ENCODE measurements around the gene SIGLEC14. TPM values are rescaled to one million over a fixed set of nuclear protein-coding genes. Genes with fewer than 3 reads are reported as not detected.
"Not testable (repeated sequence)": the region's sequence is repeated elsewhere in the genome, so short reads cannot be mapped to it uniquely, and the experiment has no call there.

SIGLEC14 gene
- total RNA-seq, 2 experiments from 2014 or later: 0.91 TPM; not detected in 1

GRCh38 chr19:51654783-51655182 is 8.2 kb upstream of the SIGLEC14 start:
- H3K36me3 Mint-ChIP-seq: no peaks in the 10 kb centered on the region
- CTCF ChIA-PET: interaction anchor here (0.9 to 1.6 kb wide), 5 partner anchors 86 to 217 kb away, joined by 3 to 7 read pairs (median 3); no protein-coding TSS in a partner anchor
- ATAC-seq (no peak), DNase-seq (no peak)
- H3K27ac Mint-ChIP-seq: no peak overlapping the region
- peaks cover 9% of the 10 kb centered on the region for H3K4me1 Mint-ChIP-seq
- H3K4me3 Mint-ChIP-seq: no peak overlapping the region
- no peaks in the 10 kb centered on the region for H3K9me3 Mint-ChIP-seq (ENCODE audit: low read depth)
- peaks cover 20% of the 10 kb centered on the region for H3K27me3 Mint-ChIP-seq

DNA sequence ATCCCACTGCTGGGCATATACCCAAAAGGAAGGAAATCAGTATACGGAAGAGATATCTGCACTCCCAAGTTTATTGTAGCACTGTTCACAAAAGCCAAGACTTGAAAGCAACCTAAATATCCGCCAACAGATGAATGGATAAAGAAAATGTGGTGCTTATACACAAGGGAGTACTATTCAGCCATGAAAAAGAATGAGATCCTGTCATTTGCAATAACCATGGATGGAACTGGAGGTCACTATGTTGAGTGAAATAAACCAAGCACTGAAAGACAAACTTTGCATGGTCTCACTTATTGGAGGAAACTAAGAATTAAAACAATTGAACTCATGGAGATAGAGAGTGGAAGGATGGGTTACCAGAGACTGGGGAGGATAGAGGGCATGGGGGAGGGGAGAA is 6.5 kb upstream of the SIGLEC14 start:
- Mint-ChIP-seq H3K4me3 (no peak overlapping the region), H3K9me3 (ENCODE audit: low read depth) (no peaks in the 10 kb centered on the region), H3K27ac (no peak overlapping the region), H3K4me1 (peaks cover 9% of the 10 kb centered on the region), H3K27me3 (peaks cover 20% of the 10 kb centered on the region), H3K36me3 (no peaks in the 10 kb centered on the region)
- CTCF ChIA-PET: interaction anchor here (0.9 kb wide), 1 partner anchor 16 kb away, joined by 3 read pairs; no protein-coding TSS in a partner anchor
- no peak for ATAC-seq
- DNase-seq: no peak

GRCh38 chr19:51652266-51652665 is 5.6 kb upstream of the SIGLEC14 start:
- Mint-ChIP-seq H3K27me3 (peaks cover 20% of the 10 kb centered on the region), H3K4me1 (peaks cover 9% of the 10 kb centered on the region), H3K27ac (no peak overlapping the region), H3K9me3 (ENCODE audit: low read depth) (no peaks in the 10 kb centered on the region), H3K36me3 (no peaks in the 10 kb centered on the region), H3K4me3 (no peak overlapping the region)
- CTCF ChIA-PET: no interaction called here
- ATAC-seq (no peak), DNase-seq (no peak)

GRCh38 chr19:51651216-51651846 is 4.7 kb upstream of the SIGLEC14 start:
- H3K4me1 Mint-ChIP-seq: peaks cover 3% of the 10 kb centered on the region
- DNase-seq (no peak), ATAC-seq (no peak)
- no peaks in the 10 kb centered on the region for H3K9me3 Mint-ChIP-seq (ENCODE audit: low read depth)
- no peak overlapping the region for H3K27ac Mint-ChIP-seq
- peaks cover 18% of the 10 kb centered on the region for H3K27me3 Mint-ChIP-seq
- CTCF ChIA-PET: no interaction called here
- no peaks in the 10 kb centered on the region for H3K36me3 Mint-ChIP-seq
- no peak overlapping the region for H3K4me3 Mint-ChIP-seq

- Mint-ChIP-seq H3K4me1 (no peaks in the 10 kb centered on the region), H3K27ac (no peak overlapping the region), H3K9me3 (ENCODE audit: low read depth) (no peaks in the 10 kb centered on the region), H3K27me3 (peaks cover 19% of the 10 kb centered on the region), H3K36me3 (no peaks in the 10 kb centered on the region), H3K4me3 (no peak overlapping the region)
- ATAC-seq (no peak), DNase-seq (no peak)
- CTCF ChIA-PET: no interaction called here
Measured at GRCh38 chr19:51647318-51647717, 693 bp upstream of the SIGLEC14 start.

GRCh38 chr19:51644636-51645271 is 1.9 kb downstream of the SIGLEC14 start:
- CTCF ChIA-PET: interaction anchor here (4.1 kb wide), 1 partner anchor 13 kb away, joined by 25 read pairs; no protein-coding TSS in a partner anchor
- Mint-ChIP-seq H3K36me3 (no peaks in the 10 kb centered on the region), H3K9me3 (ENCODE audit: low read depth) (no peaks in the 10 kb centered on the region), H3K27ac (no peak overlapping the region), H3K27me3 (peaks cover 34% of the 10 kb centered on the region), H3K4me1 (no peaks in the 10 kb centered on the region), H3K4me3 (no peak overlapping the region)
- DNase-seq: no peak
- no peak for ATAC-seq

- Mint-ChIP-seq H3K4me3 (no peak overlapping the region), H3K9me3 (ENCODE audit: low read depth) (no peaks in the 10 kb centered on the region), H3K27ac (no peak overlapping the region), H3K36me3 (no peaks in the 10 kb centered on the region), H3K27me3 (peaks cover 42% of the 10 kb centered on the region), H3K4me1 (no peaks in the 10 kb centered on the region)
- ATAC-seq (no peak), DNase-seq (no peak)
- CTCF ChIA-PET: interaction anchor here (1.7 to 4.1 kb wide), 2 partner anchors 16 to 20 kb away, joined by 5 to 25 read pairs; no protein-coding TSS in a partner anchor
Measured at GRCh38 chr19:51641648-51642047, 5.0 kb downstream of the SIGLEC14 start.

DNA sequence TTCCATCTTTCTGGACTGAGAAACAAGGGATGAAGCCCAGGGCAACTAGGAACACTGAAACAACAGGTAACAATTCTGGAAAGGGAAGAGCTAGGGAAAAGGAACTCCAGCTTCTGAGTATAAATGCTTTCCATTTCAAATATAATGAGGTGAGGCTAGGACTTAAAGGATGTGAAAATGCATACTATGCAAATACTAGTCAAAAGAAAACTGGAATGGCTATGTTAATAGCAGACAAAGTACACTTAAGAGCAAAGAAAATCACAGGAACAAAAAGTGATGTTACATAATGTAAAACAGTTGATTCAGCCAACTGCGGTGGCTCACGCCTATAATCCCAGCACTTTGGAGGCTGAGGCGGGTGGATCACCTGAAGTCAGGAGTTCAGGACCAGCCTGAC is 6.2 kb downstream of the SIGLEC14 start:
- CTCF ChIA-PET: interaction anchor here (2.0 kb wide), 1 partner anchor 16 kb away, joined by 5 read pairs; no protein-coding TSS in a partner anchor

GRCh38 chr19:51639916-51640315 is 6.7 kb downstream of the SIGLEC14 start:
- CTCF ChIA-PET: interaction anchor here (2.0 kb wide), 1 partner anchor 17 kb away, joined by 5 read pairs; no protein-coding TSS in a partner anchor
- Mint-ChIP-seq H3K36me3 (no peaks in the 10 kb centered on the region), H3K27ac (no peak overlapping the region), H3K4me3 (no peak overlapping the region), H3K27me3 (peaks cover 37% of the 10 kb centered on the region), H3K9me3 (ENCODE audit: low read depth) (no peaks in the 10 kb centered on the region), H3K4me1 (no peaks in the 10 kb centered on the region)
- DNase-seq (no peak), ATAC-seq (no peak)

More for the DNA sequence above, 6.2 kb downstream of the SIGLEC14 start:
- H3K9me3 Mint-ChIP-seq (ENCODE audit: low read depth): no peaks in the 10 kb centered on the region
- no peaks in the 10 kb centered on the region for H3K36me3 Mint-ChIP-seq
- H3K27me3 Mint-ChIP-seq: peaks cover 41% of the 10 kb centered on the region
- ATAC-seq: no peak
- no peak for DNase-seq
- no peak overlapping the region for H3K4me3 Mint-ChIP-seq
- H3K27ac Mint-ChIP-seq: no peak overlapping the region
- H3K4me1 Mint-ChIP-seq: no peaks in the 10 kb centered on the region

DNA sequence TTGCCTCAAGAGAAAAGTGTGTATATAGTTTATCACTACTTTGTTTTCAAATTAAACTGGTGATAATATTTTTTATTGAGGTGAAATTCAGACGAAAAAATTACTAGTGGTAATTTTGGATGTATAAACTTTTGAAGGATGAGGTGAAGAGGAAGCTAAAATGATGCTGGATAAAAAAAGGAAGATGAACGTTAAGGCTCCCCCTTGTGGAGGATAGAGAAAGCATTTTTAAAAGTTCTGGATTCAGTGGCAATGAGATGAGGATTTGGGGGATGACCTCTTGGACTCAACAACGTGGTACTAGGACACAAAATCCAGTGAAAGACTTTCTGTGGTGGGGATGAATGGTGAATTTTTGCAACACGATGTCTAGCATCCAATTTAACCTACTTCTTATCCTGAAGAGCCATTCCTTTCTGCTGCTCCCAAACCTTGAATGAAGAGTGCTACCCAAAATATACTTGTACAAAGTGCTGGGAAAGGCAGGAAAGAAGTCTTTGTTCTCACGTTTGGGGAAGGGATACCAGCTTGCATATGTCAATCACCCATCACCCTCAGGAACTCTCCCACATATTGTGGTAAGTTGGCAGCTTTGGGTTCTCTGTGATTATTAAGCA is 9.2 kb downstream of the SIGLEC14 start:
- no peak for DNase-seq
- H3K27me3 Mint-ChIP-seq: peaks cover 35% of the 10 kb centered on the region
- H3K27ac Mint-ChIP-seq: no peak overlapping the region
- no peak for ATAC-seq
- no peaks in the 10 kb centered on the region for H3K36me3 Mint-ChIP-seq
- H3K9me3 Mint-ChIP-seq (ENCODE audit: low read depth): no peaks in the 10 kb centered on the region
- CTCF ChIA-PET: interaction anchor here (0.6 to 1.9 kb wide), 9 partner anchors 20 to 329 kb away, joined by 3 to 6 read pairs (median 3); partner anchors contain the start of gene CLDND2
- no peaks in the 10 kb centered on the region for H3K4me1 Mint-ChIP-seq
- no peak overlapping the region for H3K4me3 Mint-ChIP-seq

GRCh38 chr19:51632126-51632525 is 14.5 kb downstream of the SIGLEC14 start:
- Mint-ChIP-seq H3K27me3 (peaks cover 13% of the 10 kb centered on the region), H3K4me3 (no peak overlapping the region), H3K9me3 (ENCODE audit: low read depth) (no peaks in the 10 kb centered on the region), H3K4me1 (no peaks in the 10 kb centered on the region), H3K36me3 (no peaks in the 10 kb centered on the region), H3K27ac (no peak overlapping the region)
- DNase-seq (no peak), ATAC-seq (no peak)
- CTCF ChIA-PET: no interaction called here

- peaks cover 15% of the 10 kb centered on the region for H3K27me3 Mint-ChIP-seq
- CTCF ChIA-PET, H3K27ac Mint-ChIP-seq: not testable (repeated sequence)
Measured at GRCh38 chr19:51630315-51630714, 16.3 kb downstream of the SIGLEC14 start, which contains the start of gene SIGLEC5. Gene SIGLEC5, minus strand, starts transcription at chr19:51630401. Its CDS starts 66 bp downstream, at chr19:51630335.

GRCh38 chr19:51628153-51628939 is 18.3 kb downstream of the SIGLEC14 start:
- no peak overlapping the region for H3K27ac Mint-ChIP-seq
- no peak overlapping the region for H3K4me3 Mint-ChIP-seq
- CTCF ChIA-PET: no interaction called here
- ATAC-seq: no peak
- no peak for DNase-seq
- peaks cover 18% of the 10 kb centered on the region for H3K27me3 Mint-ChIP-seq
- H3K4me1 Mint-ChIP-seq: no peaks in the 10 kb centered on the region
- no peaks in the 10 kb centered on the region for H3K9me3 Mint-ChIP-seq (ENCODE audit: low read depth)
- H3K36me3 Mint-ChIP-seq: no peaks in the 10 kb centered on the region

More at GRCh38 chr19:51630315-51630714, 16.3 kb downstream of the SIGLEC14 start, which contains the start of gene SIGLEC5:
- not testable (repeated sequence) for DNase-seq; H3K9me3 Mint-ChIP-seq (ENCODE audit: low read depth); H3K4me1 Mint-ChIP-seq; ATAC-seq; H3K36me3 Mint-ChIP-seq; H3K4me3 Mint-ChIP-seq

All from activated CD8-positive, alpha-beta memory T cell treated with anti-CD3 and anti-CD28 coated beads, Interleukin-2, amount 10 ng/mL, durations not matched to agents 7 days and 5 days (primary cell).